Endothelial cell of umbilical vein (primary cell): ENCODE measurements around the gene N4BP2. TPM values are rescaled to one million over a fixed set of nuclear protein-coding genes. Genes with fewer than 3 reads are reported as not detected.

Experiments used
- BruUV-seq: library from RNA; stranded (reverse); fragments of 400-500 nt; replicated peaks from 2 replicates; lab custom pipeline; 2021; lab: Mats Ljungman, UMichigan
- CTCF ChIA-PET: fragments of 300-600, 350-600 bp; sonication (Branson Sonifier 250); formaldehyde crosslinking; loops from one replicate; lab custom pipeline; 2021; ENCODE audit warnings: antibody characterized with exemption, inconsistent platforms; lab: Charles Lee
- POLR2A ChIA-PET: fragments of 300-600, 350-600 bp; sonication (Branson Sonifier 250); formaldehyde crosslinking; loops from one replicate; lab custom pipeline; 2021; ENCODE audit warnings: antibody characterized with exemption, inconsistent platforms; lab: Charles Lee
- DNase-seq: peaks from one replicate; pipeline ENCODE4 v3.0.0-alpha.2; 2011; ENCODE audit warnings: low read depth, low spot score
- FAIRE-seq: peaks from 2 replicates; lab custom pipeline; 2011; peaks lifted over from hg19 to GRCh38; lab: Jason Lieb, UNC
- H2AFZ ChIP-seq: 2 replicates; pipeline ENCODE4 v1.6.0; 2012; ENCODE audit warnings: low read depth, low read length, control low read depth, inconsistent platforms
- H3K27ac ChIP-seq: 2 replicates; pipeline ENCODE4 v1.5.1; 2011; ENCODE audit warnings: low read depth, mild to moderate bottlenecking, control low read depth, low read length, moderate library complexity; ENCODE audit not compliant: insufficient read depth
- H3K27me3 ChIP-seq, 2 experiments: 2 replicates each; pipeline versions ENCODE4 v1.6.0 to v1.6.1; 2011; ENCODE audit warnings: low read length in 2 of 2, mixed read lengths in 1 of 2; ENCODE audit not compliant: control insufficient read depth in 2 of 2, insufficient read depth in 2 of 2
- H3K36me3 ChIP-seq, 2 experiments: 2 replicates in 1 of 2; 3 replicates in 1 of 2; pipeline ENCODE4 v1.5.1; 2011; ENCODE audit warnings: low read length in 2 of 2, mild to moderate bottlenecking in 1 of 2, moderate library complexity in 1 of 2; ENCODE audit not compliant: control insufficient read depth in 2 of 2, insufficient read depth in 2 of 2; ENCODE audit errors: extremely low read depth in 1 of 2
- H3K4me1 ChIP-seq: 3 replicates; pipeline ENCODE4 v1.5.1; 2011; ENCODE audit warnings: mild to moderate bottlenecking, low read length; ENCODE audit not compliant: control insufficient read depth, insufficient read depth; ENCODE audit errors: extremely low read depth
- H3K4me2 ChIP-seq: 2 replicates; pipeline ENCODE4 v1.6.1; 2011; ENCODE audit warnings: low read length, control low read depth, mixed read lengths; ENCODE audit not compliant: insufficient read depth
- H3K4me3 ChIP-seq, 3 experiments: fragments of 200-600 bp in 1 of 3; sonication (generic), shearing (Covaris generic) in 1 of 3; replicated peaks in 1 of 3; 2 replicates each; pipeline ENCODE4 v1.5.1; 2011 to 2016; ENCODE audit warnings: control low read depth in 3 of 3, low read length in 3 of 3, mild to moderate bottlenecking in 2 of 3, inconsistent platforms in 1 of 3, low read depth in 1 of 3, moderate library complexity in 1 of 3; ENCODE audit not compliant: insufficient read depth in 1 of 3
- H3K79me2 ChIP-seq: 2 replicates; pipeline ENCODE4 v1.6.0; 2012; ENCODE audit warnings: low read length, inconsistent platforms; ENCODE audit not compliant: control insufficient read depth, insufficient read depth
- H3K9ac ChIP-seq: replicated peaks from 2 replicates; pipeline ENCODE3; 2011; ENCODE audit warnings: low read length, control low read depth; ENCODE audit not compliant: insufficient read depth; ENCODE audit errors: extremely low read depth
- H3K9me1 ChIP-seq: replicated peaks from 3 replicates; pipeline ENCODE4 v1.6.0; 2011; ENCODE audit warnings: mild to moderate bottlenecking, low read length; ENCODE audit not compliant: control insufficient read depth, insufficient read depth; ENCODE audit errors: extremely low read depth
- H3K9me3 ChIP-seq: replicated peaks from 2 replicates; pipeline ENCODE4 v1.5.1; 2012; ENCODE audit warnings: low read length, inconsistent platforms; ENCODE audit not compliant: control insufficient read depth, insufficient read depth
- H4K20me1 ChIP-seq: replicated peaks from 2 replicates; pipeline ENCODE3; 2011; ENCODE audit warnings: mild to moderate bottlenecking, low read length; ENCODE audit not compliant: control insufficient read depth, insufficient read depth; ENCODE audit errors: extremely low read depth
- EZH2 ChIP-seq: IDR thresholded peaks from 2 replicates; pipeline ENCODE4 v1.6.1; 2012; ENCODE audit warnings: borderline replicate concordance, low read depth, mild to moderate bottlenecking, moderate library complexity, low read length, inconsistent platforms; ENCODE audit not compliant: severe bottlenecking
- FOS ChIP-seq: IDR thresholded peaks from 2 replicates; pipeline ENCODE4 v1.6.1; 2011; ENCODE audit warnings: mild to moderate bottlenecking, low read length, moderate library complexity, borderline replicate concordance; ENCODE audit not compliant: insufficient read depth
- MAX ChIP-seq: IDR thresholded peaks from 2 replicates; pipeline ENCODE4 v1.6.1; 2011; ENCODE audit not compliant: insufficient read depth, insufficient read length
- POLR2A ChIP-seq: IDR thresholded peaks from 2 replicates; pipeline ENCODE4 v1.6.1; 2012; ENCODE audit warnings: low read depth, mild to moderate bottlenecking, control low read depth, low read length
- POLR2AphosphoS5 ChIP-seq: IDR thresholded peaks from 2 replicates; pipeline ENCODE4 v1.6.1; 2012; ENCODE audit warnings: low read depth, mild to moderate bottlenecking, control low read depth, low read length, moderate library complexity; ENCODE audit not compliant: insufficient read depth
- dilution Hi-C: fragments of 300-500 bp; cut with MboI; formaldehyde crosslinking; loops from one replicate; pipeline ENCODE4 v1.15.0; 2019; ENCODE audit warnings: low sequenced_read_pairs; ENCODE audit not compliant: extremely low pct_ligation_motif_present
- intact Hi-C: fragments of 100-400 bp; cut with micrococcal nuclease; formaldehyde crosslinking; loops from one replicate; pipeline ENCODE4 v1.10.0; 2022
- polyA plus RNA-seq, 4 experiments: library from polyadenylated mRNA; depleted of rRNA in 3 of 4; stranded (reverse) in 3 of 4; unstranded in 1 of 4; fragments of >200 nt; gene quantifications; 2 replicates each; pipeline versions ENCODE4 v1.2.1 to v1.2.3, GENCODE V29; 2011 to 2012; ENCODE audit warnings: missing spikeins in 1 of 4
- total RNA-seq: library from RNA; stranded (reverse); gene quantifications from 2 replicates; pipeline ENCODE4 v1.2.3, GENCODE V29; 2021

Gene N4BP2
- total and polyA plus RNA-seq, 2 donors (not counting 3 experiments of a cell fraction or from before 2014, with no cell fraction given), result 0.87 to 6.9 TPM

GRCh38 chr4:40190880-40191815 is 134.5 kb downstream of the N4BP2 start:
- FAIRE-seq (no peak), DNase-seq (no peak)
- ChIA-PET CTCF (interaction anchor here (0.6 to 1.1 kb wide), 4 partner anchors 31 to 126 kb away, joined by 3 read pairs; no protein-coding TSS in a partner anchor), POLR2A (no interaction called here)
- Histone ChIP-seq H3K9me3 (no peaks in the 10 kb centered on the region), H2AFZ (no peak overlapping the region), H3K4me3 (no peak overlapping the region), H3K79me2 (no peaks in the 10 kb centered on the region), H3K9ac (no peak overlapping the region), H3K4me2 (no peak overlapping the region), H3K36me3 (no peaks in the 10 kb centered on the region), H4K20me1 (no peaks in the 10 kb centered on the region), H3K4me1 (no peaks in the 10 kb centered on the region), H3K27me3 (no peaks in the 10 kb centered on the region), H3K27ac (no peak overlapping the region), H3K9me1 (no peaks in the 10 kb centered on the region)
- intact Hi-C loops, result no loop called here
- no TSS peak for BruUV-seq
- dilution Hi-C loops, result no loop called here
- no peak for TF ChIP-seq MAX
- no peak for TF ChIP-seq POLR2A
- no peak for TF ChIP-seq EZH2
- TF ChIP-seq FOS, result no peak
- no peak for TF ChIP-seq POLR2AphosphoS5
